K562 (cell line): ENCODE results near the gene SLC37A3. TPM values are rescaled to one million over a fixed set of nuclear protein-coding genes. Genes with fewer than 3 reads are reported as not detected.

ENCODE experiments used
- BCOR ChIP-seq: fragments of 450-650 bp; IDR thresholded peaks from 2 replicates; pipeline ENCODE4 v1.6.1; 2016
- CC2D1A ChIP-seq: fragments of 450-650 bp; IDR thresholded peaks from 2 replicates; pipeline ENCODE4 v1.6.1; 2017; ENCODE audit warnings: mild to moderate bottlenecking
- FOXK1 ChIP-seq: sonication (generic); formaldehyde crosslinking; IDR thresholded peaks from 2 replicates; pipeline ENCODE4 v1.8.0; 2022; ENCODE audit warnings: missing genetic modification reagents, mild to moderate bottlenecking, borderline replicate concordance
- NEUROD1 ChIP-seq: fragments of 150-350 bp; IDR thresholded peaks from 2 replicates; pipeline ENCODE4 v1.6.1; 2014; ENCODE audit warnings: borderline replicate concordance, low read length, low read depth; ENCODE audit not compliant: partially characterized antibody
- NR2C2 ChIP-seq, 2 experiments: fragments of 200-800 bp in 1 of 2; sonication (Bioruptor generic) in 1 of 2; sonication (generic) in 1 of 2; formaldehyde crosslinking in 1 of 2; IDR thresholded peaks; 2 replicates each; pipeline versions ENCODE4 v1.6.1 to v1.8.0; 2016 to 2022; ENCODE audit warnings: mild to moderate bottlenecking in 1 of 2, missing compliant biosample characterization in 1 of 2, missing genetic modification characterization in 1 of 2, missing genetic modification reagents in 1 of 2
- POLR2AphosphoS2 ChIP-seq: IDR thresholded peaks from 2 replicates; pipeline ENCODE4 v1.6.1; 2012; ENCODE audit warnings: low read length, improper control_type of control experiment
- RBM34 ChIP-seq: fragments of 200-400 bp; formaldehyde crosslinking; IDR thresholded peaks from 2 replicates; pipeline ENCODE4 v1.6.1; 2018; ENCODE audit warnings: low read length, borderline replicate concordance; ENCODE audit not compliant: insufficient read depth
- SMC3 ChIP-seq: conservative IDR thresholded peaks from 2 replicates; pipeline ENCODE4 v1.6.1; 2011; ENCODE audit warnings: low read depth, low read length, improper control_type of control experiment; ENCODE audit not compliant: insufficient read depth
- TAF9B ChIP-seq: fragments of 450-650 bp; IDR thresholded peaks from 2 replicates; pipeline ENCODE4 v1.6.1; 2018; ENCODE audit warnings: mild to moderate bottlenecking; ENCODE audit not compliant: partially characterized antibody
- ZNF140 ChIP-seq: fragments of 250-450 bp; sonication (Bioruptor Pico); IDR thresholded peaks from 2 replicates; pipeline ENCODE4 v1.8.0; 2021; ENCODE audit warnings: moderate library complexity, mild to moderate bottlenecking, inconsistent platforms
- ZNF408 ChIP-seq: fragments of 250-450 bp; sonication (Bioruptor Pico); IDR thresholded peaks from 2 replicates; pipeline ENCODE4 v1.4.0; 2020; ENCODE audit warnings: low read depth, mild to moderate bottlenecking, moderate library complexity
- polyA plus RNA-seq, 8 experiments: library from polyadenylated mRNA; depleted of rRNA in 4 of 8; stranded (reverse) in 5 of 8; unstranded in 3 of 8; fragments of >200 nt; fragmentation: Nextera tagmentation in 2 of 8; fragmentation: Illumina TruSeq in 1 of 8; extraction: Ambion mirVana in 2 of 8; extraction: Trizol in 1 of 8; gene quantifications; 2 replicates each; pipeline versions ENCODE4 v1.2.1 to v1.2.3, GENCODE V29; 2011 to 2014; ENCODE audit warnings: inconsistent platforms in 1 of 8, missing spikeins in 1 of 8
- total RNA-seq, 7 experiments: library from RNA; depleted of rRNA in 6 of 7; stranded (reverse); fragments of >200 nt in 6 of 7; fragmentation: Illumina TruSeq in 2 of 7; extraction: Trizol in 2 of 7; gene quantifications; 2 replicates each; pipeline versions ENCODE4 v1.2.1 to v1.2.3, GENCODE V29; 2011 to 2021; ENCODE audit warnings: low replicate concordance in 1 of 7
- TF ChIP-seq, protein P1 (sequence below): fragments of 450-650 bp; IDR thresholded peaks from 2 replicates; pipeline ENCODE4 v1.6.1; 2016; ENCODE audit warnings: low read depth
- TF ChIP-seq, protein P2 (sequence below): sonication (generic); formaldehyde crosslinking; IDR thresholded peaks from 2 replicates; pipeline ENCODE4 v1.8.0; 2022; ENCODE audit warnings: mild to moderate bottlenecking, low read depth, missing genetic modification reagents

The SLC37A3 gene
- total and polyA plus RNA-seq, 9 of the 15 experiments (the other 6 are each of a cell fraction or from before 2014, with no cell fraction given): 11.7 to 59.1 (median 26.8) TPM

DNA sequence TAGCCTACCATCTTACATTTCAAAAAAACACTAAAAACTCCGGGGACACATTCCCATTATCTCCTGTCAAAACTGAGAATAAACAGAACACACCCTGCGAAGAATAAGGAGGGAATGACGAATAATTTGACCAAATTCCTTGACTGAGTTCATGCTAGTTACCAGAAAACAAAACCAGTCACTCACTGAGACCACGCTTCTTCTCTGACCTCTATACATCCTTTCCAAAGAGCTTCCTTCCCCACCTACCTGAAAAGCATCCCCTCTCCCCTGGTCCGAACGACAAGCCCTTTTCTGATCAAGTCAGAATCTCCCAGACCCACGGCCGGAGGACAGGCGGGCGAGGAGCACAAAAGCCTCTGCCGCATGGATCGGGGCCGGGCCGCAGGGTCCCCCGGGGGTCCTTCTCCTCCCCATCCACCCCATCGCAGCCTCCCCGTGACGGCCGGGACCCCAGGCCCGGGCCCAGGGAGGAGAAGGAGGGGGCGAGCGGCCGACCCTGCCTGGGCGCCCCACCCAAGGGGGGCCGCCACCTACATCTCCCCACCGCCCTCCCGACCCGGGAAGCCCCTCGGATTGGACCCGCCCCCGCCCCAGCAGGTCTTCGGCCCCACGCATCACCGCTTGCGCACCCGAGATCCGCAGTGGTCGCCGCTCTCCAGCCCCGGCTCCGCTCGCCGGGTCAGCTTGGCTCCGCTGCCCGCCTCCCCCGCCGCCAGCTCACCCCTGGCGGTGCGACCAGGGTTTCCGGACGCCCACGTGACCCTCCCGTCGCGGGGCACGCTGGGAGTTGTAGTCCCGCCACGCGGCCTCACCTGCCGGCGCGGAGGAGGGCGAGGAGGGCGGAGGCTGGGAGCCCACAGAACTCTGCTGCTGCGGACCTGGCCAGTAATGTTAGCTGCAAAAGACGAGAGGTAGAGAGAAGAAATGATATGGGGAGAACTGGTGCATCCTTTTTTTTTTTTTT lies at the start of gene SLC37A3 (continued):
- TF ChIP-seq, protein P1, sequence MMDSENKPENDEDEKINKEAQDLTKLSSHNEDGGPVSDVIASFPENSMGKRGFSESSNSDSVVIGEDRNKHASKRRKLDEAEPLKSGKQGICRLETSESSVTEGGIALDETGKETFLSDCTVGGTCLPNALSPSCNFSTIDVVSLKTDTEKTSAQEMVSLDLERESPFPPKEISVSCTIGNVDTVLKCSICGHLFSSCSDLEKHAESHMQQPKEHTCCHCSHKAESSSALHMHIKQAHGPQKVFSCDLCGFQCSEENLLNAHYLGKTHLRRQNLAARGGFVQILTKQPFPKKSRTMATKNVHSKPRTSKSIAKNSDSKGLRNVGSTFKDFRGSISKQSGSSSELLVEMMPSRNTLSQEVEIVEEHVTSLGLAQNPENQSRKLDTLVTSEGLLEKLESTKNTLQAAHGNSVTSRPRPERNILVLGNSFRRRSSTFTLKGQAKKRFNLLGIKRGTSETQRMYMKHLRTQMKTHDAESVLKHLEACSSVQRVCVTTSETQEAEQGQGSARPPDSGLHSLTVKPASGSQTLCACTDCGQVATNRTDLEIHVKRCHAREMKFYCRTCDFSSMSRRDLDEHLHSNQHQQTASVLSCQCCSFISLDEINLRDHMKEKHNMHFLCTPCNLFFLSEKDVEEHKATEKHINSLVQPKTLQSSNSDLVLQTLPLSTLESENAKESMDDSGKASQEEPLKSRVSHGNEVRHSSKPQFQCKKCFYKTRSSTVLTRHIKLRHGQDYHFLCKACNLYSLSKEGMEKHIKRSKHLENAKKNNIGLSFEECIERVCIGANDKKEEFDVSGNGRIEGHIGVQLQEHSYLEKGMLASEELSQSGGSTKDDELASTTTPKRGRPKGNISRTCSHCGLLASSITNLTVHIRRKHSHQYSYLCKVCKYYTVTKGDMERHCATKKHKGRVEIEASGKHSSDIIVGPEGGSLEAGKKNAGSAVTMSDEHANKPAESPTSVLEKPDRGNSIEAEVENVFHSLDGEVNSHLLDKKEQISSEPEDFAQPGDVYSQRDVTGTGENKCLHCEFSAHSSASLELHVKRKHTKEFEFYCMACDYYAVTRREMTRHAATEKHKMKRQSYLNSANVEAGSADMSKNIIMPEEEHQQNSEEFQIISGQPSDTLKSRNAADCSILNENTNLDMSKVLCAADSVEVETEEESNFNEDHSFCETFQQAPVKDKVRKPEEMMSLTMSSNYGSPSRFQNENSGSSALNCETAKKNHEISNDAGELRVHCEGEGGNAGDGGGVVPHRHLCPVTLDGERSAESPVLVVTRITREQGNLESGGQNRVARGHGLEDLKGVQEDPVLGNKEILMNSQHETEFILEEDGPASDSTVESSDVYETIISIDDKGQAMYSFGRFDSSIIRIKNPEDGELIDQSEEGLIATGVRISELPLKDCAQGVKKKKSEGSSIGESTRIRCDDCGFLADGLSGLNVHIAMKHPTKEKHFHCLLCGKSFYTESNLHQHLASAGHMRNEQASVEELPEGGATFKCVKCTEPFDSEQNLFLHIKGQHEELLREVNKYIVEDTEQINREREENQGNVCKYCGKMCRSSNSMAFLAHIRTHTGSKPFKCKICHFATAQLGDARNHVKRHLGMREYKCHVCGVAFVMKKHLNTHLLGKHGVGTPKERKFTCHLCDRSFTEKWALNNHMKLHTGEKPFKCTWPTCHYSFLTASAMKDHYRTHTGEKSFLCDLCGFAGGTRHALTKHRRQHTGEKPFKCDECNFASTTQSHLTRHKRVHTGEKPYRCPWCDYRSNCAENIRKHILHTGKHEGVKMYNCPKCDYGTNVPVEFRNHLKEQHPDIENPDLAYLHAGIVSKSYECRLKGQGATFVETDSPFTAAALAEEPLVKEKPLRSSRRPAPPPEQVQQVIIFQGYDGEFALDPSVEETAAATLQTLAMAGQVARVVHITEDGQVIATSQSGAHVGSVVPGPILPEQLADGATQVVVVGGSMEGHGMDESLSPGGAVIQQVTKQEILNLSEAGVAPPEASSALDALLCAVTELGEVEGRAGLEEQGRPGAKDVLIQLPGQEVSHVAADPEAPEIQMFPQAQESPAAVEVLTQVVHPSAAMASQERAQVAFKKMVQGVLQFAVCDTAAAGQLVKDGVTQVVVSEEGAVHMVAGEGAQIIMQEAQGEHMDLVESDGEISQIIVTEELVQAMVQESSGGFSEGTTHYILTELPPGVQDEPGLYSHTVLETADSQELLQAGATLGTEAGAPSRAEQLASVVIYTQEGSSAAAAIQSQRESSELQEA: no peak
- TF ChIP-seq ZNF408 (CRISPR knock-in tag) (no peak), ZNF140 (CRISPR knock-in tag) (no peak), RBM34 (0 out of 2 replicates have a peak, but pooled peaks have one; percentile 77), NR2C2 (CRISPR knock-in tag; IDR thresholded peaks at IDR 0.05) (peak; percentile 90), NR2C2 (tag; IDR thresholded peaks at IDR 0.05) (peak; percentile 92), FOXK1 (CRISPR knock-in tag) (no peak), NEUROD1 (peak; percentile 75), POLR2AphosphoS2 (no peak), CC2D1A (no peak), BCOR (no peak), TAF9B (no peak), SMC3 (no peak)
- TF ChIP-seq, protein P2, sequence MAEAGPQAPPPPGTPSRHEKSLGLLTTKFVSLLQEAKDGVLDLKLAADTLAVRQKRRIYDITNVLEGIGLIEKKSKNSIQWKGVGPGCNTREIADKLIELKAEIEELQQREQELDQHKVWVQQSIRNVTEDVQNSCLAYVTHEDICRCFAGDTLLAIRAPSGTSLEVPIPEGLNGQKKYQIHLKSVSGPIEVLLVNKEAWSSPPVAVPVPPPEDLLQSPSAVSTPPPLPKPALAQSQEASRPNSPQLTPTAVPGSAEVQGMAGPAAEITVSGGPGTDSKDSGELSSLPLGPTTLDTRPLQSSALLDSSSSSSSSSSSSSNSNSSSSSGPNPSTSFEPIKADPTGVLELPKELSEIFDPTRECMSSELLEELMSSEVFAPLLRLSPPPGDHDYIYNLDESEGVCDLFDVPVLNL (CRISPR knock-in tag): 0 out of 2 replicates have a peak, but pooled peaks have one; percentile 5
